NCI-H146 treated with DMSO at 0.1 percent for 48 hours (cell line): ENCODE data around the gene ZNF775.
A peak's percentile ranks its signal among the peaks of the same experiment; 100 is the strongest.

Experiments
- DNase-seq: peaks from one replicate; lab custom pipeline; 2025; ENCODE audit not compliant: unreplicated experiment; lab: John Stamatoyannopoulos, UW

ZNF775 gene

GRCh38 chr7:150378853-150379440 lies at the start of gene ZNF775:
Gene ZNF775 (plus strand): TSS chr7:150379330. CDS start chr7:150388471, 9,141 bp downstream.
- peak; percentile 90 for DNase-seq

GRCh38 chr7:150329331-150330120 lies 49.6 kb upstream of the ZNF775 start:
- DNase-seq = no peak

GRCh38 chr7:150330211-150330885 lies 48.8 kb upstream of the ZNF775 start:
- no peak for DNase-seq

- DNase-seq = no peak
Measured at GRCh38 chr7:150332852-150333635, 46.1 kb upstream of the ZNF775 start.

GRCh38 chr7:150333659-150334058 lies 45.5 kb upstream of the ZNF775 start:
- DNase-seq = no peak

GRCh38 chr7:150334108-150334507 lies 45.0 kb upstream of the ZNF775 start:
- no peak for DNase-seq

GRCh38 chr7:150335108-150335773 lies 43.9 kb upstream of the ZNF775 start:
- DNase-seq = no peak

GRCh38 chr7:150335774-150336112 lies 43.4 kb upstream of the ZNF775 start:
- DNase-seq = no peak

GRCh38 chr7:150336746-150337145 lies 42.4 kb upstream of the ZNF775 start:
- no peak for DNase-seq

- no peak for DNase-seq
Measured at GRCh38 chr7:150337179-150337578, 42.0 kb upstream of the ZNF775 start.

- no peak for DNase-seq
Measured at GRCh38 chr7:150337659-150338081, 41.5 kb upstream of the ZNF775 start.

GRCh38 chr7:150338166-150338829 lies 40.8 kb upstream of the ZNF775 start:
- no peak for DNase-seq

- DNase-seq = no peak
Measured at GRCh38 chr7:150339409-150339809, 39.7 kb upstream of the ZNF775 start.

GRCh38 chr7:150340024-150340749 lies 38.9 kb upstream of the ZNF775 start:
- no peak for DNase-seq

GRCh38 chr7:150340875-150341262 lies 38.3 kb upstream of the ZNF775 start:
- no peak for DNase-seq

- no peak for DNase-seq
Measured at GRCh38 chr7:150341263-150342120, 37.6 kb upstream of the ZNF775 start, which contains the start of gene RARRES2. Gene RARRES2 (minus strand): TSS chr7:150341629. CDS start chr7:150340609, 1,020 bp downstream.

- DNase-seq = no peak
Measured at GRCh38 chr7:150342121-150342408, 37.1 kb upstream of the ZNF775 start.

- no peak for DNase-seq
Measured at GRCh38 chr7:150343225-150343624, 35.9 kb upstream of the ZNF775 start.

GRCh38 chr7:150344299-150344698 lies 34.8 kb upstream of the ZNF775 start:
- no peak for DNase-seq
